H1 (cell line): ENCODE data around the gene SATB2. TPM values are rescaled to one million over a fixed set of nuclear protein-coding genes. Genes with fewer than 3 reads are reported as not detected.

Experiments used
- CHD7 ChIP-seq: fragments of 300-600 bp; sonication (generic); IDR thresholded peaks from 2 replicates; pipeline ENCODE4 v1.7.1; 2012; ENCODE audit warnings: low read length, moderate library complexity, mild to moderate bottlenecking, inconsistent platforms; ENCODE audit not compliant: insufficient replicate concordance
- CTCF ChIP-seq, 3 experiments: IDR thresholded peaks; 1 replicate in 2 of 3; 2 replicates in 1 of 3; pipeline versions ENCODE4 v1.5.1 to v1.6.1; 2011; ENCODE audit warnings: low read length in 3 of 3, mild to moderate bottlenecking in 3 of 3, inconsistent platforms in 2 of 3, low read depth in 1 of 3, moderate library complexity in 1 of 3; ENCODE audit not compliant: insufficient read depth in 1 of 3; ENCODE audit errors: control extremely low read depth in 1 of 3
- polyA plus RNA-seq, 7 experiments: library from polyadenylated mRNA; depleted of rRNA in 3 of 7; stranded (reverse) in 5 of 7; unstranded in 2 of 7; fragments of >200 nt in 5 of 7; fragments of 200-250 nt in 2 of 7; gene quantifications; 1 replicate in 5 of 7; 2 replicates in 1 of 7; 4 replicates in 1 of 7; pipeline versions ENCODE4 v1.2.1 to v1.2.3, GENCODE V29; 2011 to 2013; ENCODE audit warnings: missing spikeins in 2 of 7, mixed read lengths in 2 of 7
- total RNA-seq: library from RNA; stranded (reverse); fragmentation: NEBNext Ultra II Directional; extraction: Animal tissue kit (Norgen Biotek cat#: 25700); gene quantifications from 2 replicates; pipeline ENCODE4 v1.2.1, GENCODE V29; 2021

Gene SATB2
- total and polyA plus RNA-seq, 2 of the 8 experiments (the other 6 are each of a cell fraction or from before 2014, with no cell fraction given), result 1.3 to 5.7 TPM

- TF ChIP-seq CHD7, result no peak
- TF ChIP-seq CTCF (IDR thresholded peaks at IDR 0.05; ENCODE audit: control extremely low read depth in 1 of 3, insufficient read depth in 1 of 3, low read depth in 1 of 3, low read length in 3 of 3), result no peak
Measured at GRCh38 chr2:199348871-199349270, 108.9 kb downstream of the SATB2 start (continued).
